ENCODE results near the gene HLA-DOB.
"Not testable (repeated sequence)": the region's sequence is repeated elsewhere in the genome, so short reads cannot be mapped to it uniquely, and the experiment has no call there.

The HLA-DOB gene

DNA sequence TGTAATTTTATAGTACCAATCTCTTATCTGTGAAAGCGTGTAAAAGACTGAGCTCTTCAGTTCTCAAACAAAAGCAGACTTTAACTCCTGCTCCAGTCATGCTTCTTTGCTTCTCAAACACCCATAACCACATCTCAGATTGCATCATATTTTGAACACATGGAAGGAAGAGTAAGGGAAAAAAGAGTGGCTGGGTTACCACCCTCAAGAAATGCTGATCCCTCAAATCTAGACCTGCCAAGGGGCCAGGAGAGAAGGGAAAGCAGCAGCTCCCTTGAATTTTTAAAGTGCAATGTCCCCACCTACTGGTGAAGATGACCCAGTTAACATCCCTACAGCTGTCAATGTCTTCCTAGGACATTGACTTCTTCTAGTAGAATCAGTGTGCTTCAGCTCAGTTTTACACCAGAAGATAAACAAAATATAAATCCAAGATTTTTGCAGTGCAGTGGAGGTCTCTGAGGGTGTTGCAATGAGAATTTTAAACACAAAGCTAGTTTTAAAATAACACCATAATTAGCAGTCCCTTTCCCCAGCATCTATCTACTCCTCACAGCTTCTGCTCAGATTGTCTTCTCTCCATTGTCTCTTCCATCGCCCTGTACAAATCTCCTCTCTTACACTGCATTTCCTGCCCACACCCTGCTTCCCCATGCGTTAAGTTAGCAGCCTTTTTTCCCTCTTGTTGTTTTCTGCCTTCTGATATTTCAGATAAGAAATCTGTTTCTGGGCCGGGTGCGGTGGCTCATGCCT lies 30.8 kb downstream of the HLA-DOB start:
- H3K9ac ChIP-seq (ENCODE audit: low read depth, low read length), result no peak overlapping the region
- no peak overlapping the region for H3K27ac ChIP-seq (ENCODE audit: low read length)
- TF ChIP-seq, protein P1, sequence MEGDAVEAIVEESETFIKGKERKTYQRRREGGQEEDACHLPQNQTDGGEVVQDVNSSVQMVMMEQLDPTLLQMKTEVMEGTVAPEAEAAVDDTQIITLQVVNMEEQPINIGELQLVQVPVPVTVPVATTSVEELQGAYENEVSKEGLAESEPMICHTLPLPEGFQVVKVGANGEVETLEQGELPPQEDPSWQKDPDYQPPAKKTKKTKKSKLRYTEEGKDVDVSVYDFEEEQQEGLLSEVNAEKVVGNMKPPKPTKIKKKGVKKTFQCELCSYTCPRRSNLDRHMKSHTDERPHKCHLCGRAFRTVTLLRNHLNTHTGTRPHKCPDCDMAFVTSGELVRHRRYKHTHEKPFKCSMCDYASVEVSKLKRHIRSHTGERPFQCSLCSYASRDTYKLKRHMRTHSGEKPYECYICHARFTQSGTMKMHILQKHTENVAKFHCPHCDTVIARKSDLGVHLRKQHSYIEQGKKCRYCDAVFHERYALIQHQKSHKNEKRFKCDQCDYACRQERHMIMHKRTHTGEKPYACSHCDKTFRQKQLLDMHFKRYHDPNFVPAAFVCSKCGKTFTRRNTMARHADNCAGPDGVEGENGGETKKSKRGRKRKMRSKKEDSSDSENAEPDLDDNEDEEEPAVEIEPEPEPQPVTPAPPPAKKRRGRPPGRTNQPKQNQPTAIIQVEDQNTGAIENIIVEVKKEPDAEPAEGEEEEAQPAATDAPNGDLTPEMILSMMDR (IDR thresholded peaks at IDR 0.05; ENCODE audit: borderline replicate concordance, extremely low read depth, low read length, poor library complexity, severe bottlenecking), result peak; percentile 79
- no peak for TF ChIP-seq EZH2 (IDR thresholded peaks at IDR 0.05; ENCODE audit: borderline replicate concordance, low read depth, low read length, severe bottlenecking)
- H3K27me3 ChIP-seq (ENCODE audit: insufficient read depth, low read length, poor library complexity), result peaks cover 27% of the 10 kb centered on the region
- no peak overlapping the region for H2AFZ ChIP-seq (ENCODE audit: low read depth, low read length)
- no peaks in the 10 kb centered on the region for H4K20me1 ChIP-seq (ENCODE audit: insufficient read depth, low read length)
- DNase-seq (peak; percentile 44), ATAC-seq (ENCODE audit: insufficient read depth, low read depth) (peak; percentile 80)
- H3K4me3 ChIP-seq (ENCODE audit: low read depth in 1 of 2, low read length in 2 of 2), result no peak overlapping the region
- H3K79me2 ChIP-seq (ENCODE audit: insufficient read depth, low read length), result no peaks in the 10 kb centered on the region
- H3K4me1 ChIP-seq (ENCODE audit: insufficient read depth, low read length), result no peaks in the 10 kb centered on the region
- no peaks in the 10 kb centered on the region for H3K9me3 ChIP-seq (ENCODE audit: insufficient read depth, low read length, severe bottlenecking)
- no peaks in the 10 kb centered on the region for H3K36me3 ChIP-seq (ENCODE audit: insufficient read depth, low read length)
- H3K4me2 ChIP-seq (ENCODE audit: insufficient read depth, low read length), result no peak overlapping the region

DNA sequence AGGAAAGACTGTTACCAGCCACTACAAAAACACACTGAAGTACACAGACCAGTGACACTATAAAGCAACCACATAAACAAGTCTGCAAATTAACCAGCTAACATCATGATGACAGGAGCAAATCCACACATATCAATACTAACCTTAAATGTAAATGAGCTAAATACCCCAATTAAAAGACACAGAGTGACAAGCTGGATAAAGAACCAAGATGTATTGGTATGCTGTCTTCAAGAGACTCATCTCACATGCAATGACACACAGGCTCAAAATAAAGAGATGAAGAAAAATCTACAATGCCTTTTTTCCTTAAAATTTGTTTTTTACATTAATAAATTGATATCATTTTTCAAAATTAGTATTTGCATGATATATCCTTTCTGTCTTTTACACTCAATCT lies 33.9 kb downstream of the HLA-DOB start:
- H4K20me1 ChIP-seq (ENCODE audit: insufficient read depth, low read length); H3K9me3 ChIP-seq (ENCODE audit: insufficient read depth, low read length, severe bottlenecking); H3K36me3 ChIP-seq (ENCODE audit: insufficient read depth, low read length); ATAC-seq (ENCODE audit: insufficient read depth, low read depth); H3K4me2 ChIP-seq (ENCODE audit: insufficient read depth, low read length); DNase-seq; H2AFZ ChIP-seq (ENCODE audit: low read depth, low read length); H3K9ac ChIP-seq (ENCODE audit: low read depth, low read length); H3K27ac ChIP-seq (ENCODE audit: low read length); H3K4me1 ChIP-seq (ENCODE audit: insufficient read depth, low read length); H3K4me3 ChIP-seq (ENCODE audit: low read depth in 1 of 2, low read length in 2 of 2); H3K79me2 ChIP-seq (ENCODE audit: insufficient read depth, low read length): not testable (repeated sequence)
- H3K27me3 ChIP-seq (ENCODE audit: insufficient read depth, low read length, poor library complexity), result peaks cover 35% of the 10 kb centered on the region

DNA sequence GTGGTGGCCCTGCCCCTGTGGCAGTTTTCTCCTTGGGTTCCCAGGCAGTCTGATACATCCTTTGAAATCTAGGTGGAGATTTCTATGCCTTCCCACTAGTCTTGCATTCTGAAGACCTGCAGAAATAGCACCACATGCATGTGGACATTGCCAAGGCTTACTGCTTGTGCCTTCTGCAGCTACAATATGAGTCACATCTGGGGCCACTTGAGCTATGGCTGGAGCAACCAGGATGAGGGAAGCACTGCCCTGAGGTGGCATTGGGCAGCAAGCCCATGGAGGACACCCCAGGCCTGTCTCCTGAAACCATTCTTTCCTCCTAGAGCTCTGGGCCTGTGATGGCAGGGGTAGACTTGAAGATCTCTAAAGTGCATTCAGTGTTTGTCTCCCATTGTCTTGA lies 37.8 kb downstream of the HLA-DOB start:
- DNase-seq (no peak), ATAC-seq (ENCODE audit: insufficient read depth, low read depth) (no peak)
- H2AFZ ChIP-seq (ENCODE audit: low read depth, low read length), result no peak overlapping the region
- H3K9ac ChIP-seq (ENCODE audit: low read depth, low read length), result no peak overlapping the region
- H3K9me3 ChIP-seq (ENCODE audit: insufficient read depth, low read length, severe bottlenecking), result no peaks in the 10 kb centered on the region
- no peaks in the 10 kb centered on the region for H3K36me3 ChIP-seq (ENCODE audit: insufficient read depth, low read length)
- no peaks in the 10 kb centered on the region for H3K4me1 ChIP-seq (ENCODE audit: insufficient read depth, low read length)
- no peaks in the 10 kb centered on the region for H3K79me2 ChIP-seq (ENCODE audit: insufficient read depth, low read length)
- H3K27ac ChIP-seq (ENCODE audit: low read length), result no peak overlapping the region
- peaks cover 31% of the 10 kb centered on the region for H3K27me3 ChIP-seq (ENCODE audit: insufficient read depth, low read length, poor library complexity)
- H3K4me2 ChIP-seq (ENCODE audit: insufficient read depth, low read length), result no peak overlapping the region
- H4K20me1 ChIP-seq (ENCODE audit: insufficient read depth, low read length), result no peaks in the 10 kb centered on the region
- TF ChIP-seq EZH2 (IDR thresholded peaks at IDR 0.05; ENCODE audit: borderline replicate concordance, low read depth, low read length, severe bottlenecking), result no peak
- TF ChIP-seq, protein P1 (IDR thresholded peaks at IDR 0.05; ENCODE audit: borderline replicate concordance, extremely low read depth, low read length, poor library complexity, severe bottlenecking), result no peak
- no peak overlapping the region for H3K4me3 ChIP-seq (ENCODE audit: low read depth in 1 of 2, low read length in 2 of 2)

DNA sequence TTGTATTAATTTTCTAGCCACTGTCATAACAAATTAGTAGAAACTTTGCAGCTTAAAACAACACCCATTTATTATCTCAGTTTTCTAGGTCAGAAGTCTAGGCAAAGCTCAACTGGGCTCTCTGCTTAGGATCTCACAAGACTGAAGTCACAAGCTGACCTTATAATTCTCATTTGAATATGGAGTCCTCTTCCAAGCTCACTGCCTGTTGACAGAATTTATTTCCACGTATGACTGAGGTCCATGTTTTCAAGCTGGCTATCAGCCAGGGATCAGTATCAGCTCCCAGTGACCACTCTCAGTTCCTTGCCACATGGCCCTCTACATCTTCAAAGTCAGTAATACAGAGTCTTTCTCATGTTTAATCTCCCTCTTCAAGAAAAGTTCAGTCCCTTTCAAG lies 41.7 kb downstream of the HLA-DOB start:
- H3K4me3 ChIP-seq (ENCODE audit: low read depth in 1 of 2, low read length in 2 of 2), result no peak overlapping the region
- no peak overlapping the region for H3K4me2 ChIP-seq (ENCODE audit: insufficient read depth, low read length)
- H2AFZ ChIP-seq (ENCODE audit: low read depth, low read length), result no peak overlapping the region
- TF ChIP-seq, protein P1 (IDR thresholded peaks at IDR 0.05; ENCODE audit: borderline replicate concordance, extremely low read depth, low read length, poor library complexity, severe bottlenecking), result no peak
- TF ChIP-seq EZH2 (IDR thresholded peaks at IDR 0.05; ENCODE audit: borderline replicate concordance, low read depth, low read length, severe bottlenecking), result no peak
- no peak overlapping the region for H3K27ac ChIP-seq (ENCODE audit: low read length)
- no peak overlapping the region for H3K9ac ChIP-seq (ENCODE audit: low read depth, low read length)
- no peaks in the 10 kb centered on the region for H3K79me2 ChIP-seq (ENCODE audit: insufficient read depth, low read length)
- H3K4me1 ChIP-seq (ENCODE audit: insufficient read depth, low read length), result no peaks in the 10 kb centered on the region
- H3K9me3 ChIP-seq (ENCODE audit: insufficient read depth, low read length, severe bottlenecking), result no peaks in the 10 kb centered on the region
- H3K27me3 ChIP-seq (ENCODE audit: insufficient read depth, low read length, poor library complexity), result peaks cover 41% of the 10 kb centered on the region
- H4K20me1 ChIP-seq (ENCODE audit: insufficient read depth, low read length), result no peaks in the 10 kb centered on the region
- ATAC-seq (ENCODE audit: insufficient read depth, low read depth), result no peak
- no peak for DNase-seq
- no peaks in the 10 kb centered on the region for H3K36me3 ChIP-seq (ENCODE audit: insufficient read depth, low read length)
